GM18519 (cell line): ENCODE data around the gene CNBP.
A peak's percentile ranks its signal among the peaks of the same experiment; 100 is the strongest.
"Not testable (repeated sequence)": the region's sequence is repeated elsewhere in the genome, so short reads cannot be mapped to it uniquely, and the experiment has no call there.

Source experiments
- ATAC-seq: cut with Tn5 transposase; IDR thresholded peaks from one replicate; pipeline ENCODE4 v1.9.1; 2021; ENCODE audit warnings: mild to moderate bottlenecking, moderate library complexity; ENCODE audit not compliant: unreplicated experiment, low FRiP score

Gene CNBP

DNA sequence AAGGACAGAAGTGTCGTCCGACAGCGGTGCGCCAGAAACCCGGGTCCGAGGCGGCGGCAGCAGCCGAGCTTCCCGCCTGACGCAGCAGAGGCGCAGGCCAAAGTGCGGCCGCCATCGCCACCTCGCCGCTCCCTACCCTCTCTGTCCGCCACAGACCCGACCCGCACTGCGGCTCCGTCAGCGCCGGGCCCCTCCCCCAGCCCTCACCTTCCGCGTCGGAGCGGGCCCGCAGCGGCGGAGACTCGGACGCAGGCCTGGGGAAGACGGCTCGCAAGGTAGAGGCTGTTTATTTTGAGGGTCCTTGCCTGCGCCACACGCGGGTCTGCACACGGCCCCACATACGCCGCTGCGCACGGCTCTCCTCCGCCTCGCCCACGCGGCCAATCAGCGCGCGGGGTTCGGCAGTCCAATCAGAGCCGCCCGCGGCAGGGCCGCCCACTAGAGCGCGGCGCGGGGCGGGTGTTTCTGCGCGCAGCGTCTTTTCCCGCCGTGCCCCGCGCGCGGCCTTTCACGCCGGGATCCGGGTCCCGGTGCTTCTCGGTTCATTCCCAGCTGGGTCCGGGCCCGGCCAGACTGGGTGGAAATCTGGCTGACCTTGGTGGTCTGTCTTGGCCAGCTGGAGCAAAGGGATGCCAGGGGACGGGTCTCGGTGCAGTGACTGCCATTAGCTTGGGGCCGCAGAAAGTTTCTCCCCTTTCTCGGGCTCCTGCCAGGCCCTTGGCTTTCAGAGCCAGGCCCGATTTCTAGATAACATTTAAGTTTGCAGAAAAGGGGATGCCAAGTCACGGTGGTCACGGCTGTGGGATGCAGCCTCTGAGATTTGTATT, at the start of gene CNBP:
Gene CNBP (minus strand): TSS at position 328 of the 827 bp plus-strand sequence. CDS start 12,139 bp downstream, outside the sequence.
- peak; percentile 94 for ATAC-seq

DNA sequence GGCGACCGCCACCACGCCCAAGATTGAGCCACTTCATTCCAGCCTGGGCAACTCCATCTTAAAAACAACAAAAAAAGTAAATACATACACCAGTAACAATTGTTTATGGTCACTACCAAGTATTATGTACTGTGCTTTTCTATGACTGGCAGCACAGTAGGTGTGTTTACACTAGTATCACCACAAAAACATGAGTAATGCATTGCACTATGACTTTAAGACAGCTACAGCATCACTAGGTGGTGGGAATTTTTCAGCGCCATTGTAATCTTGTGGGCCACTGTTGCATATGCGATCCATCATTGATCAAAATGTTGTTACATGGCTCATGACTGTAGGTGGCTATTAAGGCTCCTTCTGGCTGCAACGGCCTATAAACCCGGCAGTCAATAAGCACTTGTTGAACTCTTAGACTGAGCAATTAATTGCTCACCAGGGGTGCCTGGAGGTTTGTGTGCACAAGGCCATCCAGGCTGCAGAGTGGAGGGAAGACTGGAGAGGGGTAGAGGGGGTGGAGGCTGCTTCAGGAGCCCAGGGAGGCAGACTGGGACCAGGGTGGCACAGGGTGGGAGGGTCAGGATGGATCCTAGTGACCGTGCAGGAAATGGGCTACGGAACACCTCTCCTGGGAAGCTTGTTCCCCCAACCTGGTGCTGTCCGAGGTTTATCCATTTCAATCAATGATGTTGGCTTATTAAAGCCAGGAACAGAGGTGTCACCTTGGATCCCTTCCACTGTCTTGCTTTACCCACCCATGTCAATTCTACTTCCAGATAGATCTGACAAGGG, 47.8 kb upstream of the CNBP start:
- no peak for ATAC-seq

DNA sequence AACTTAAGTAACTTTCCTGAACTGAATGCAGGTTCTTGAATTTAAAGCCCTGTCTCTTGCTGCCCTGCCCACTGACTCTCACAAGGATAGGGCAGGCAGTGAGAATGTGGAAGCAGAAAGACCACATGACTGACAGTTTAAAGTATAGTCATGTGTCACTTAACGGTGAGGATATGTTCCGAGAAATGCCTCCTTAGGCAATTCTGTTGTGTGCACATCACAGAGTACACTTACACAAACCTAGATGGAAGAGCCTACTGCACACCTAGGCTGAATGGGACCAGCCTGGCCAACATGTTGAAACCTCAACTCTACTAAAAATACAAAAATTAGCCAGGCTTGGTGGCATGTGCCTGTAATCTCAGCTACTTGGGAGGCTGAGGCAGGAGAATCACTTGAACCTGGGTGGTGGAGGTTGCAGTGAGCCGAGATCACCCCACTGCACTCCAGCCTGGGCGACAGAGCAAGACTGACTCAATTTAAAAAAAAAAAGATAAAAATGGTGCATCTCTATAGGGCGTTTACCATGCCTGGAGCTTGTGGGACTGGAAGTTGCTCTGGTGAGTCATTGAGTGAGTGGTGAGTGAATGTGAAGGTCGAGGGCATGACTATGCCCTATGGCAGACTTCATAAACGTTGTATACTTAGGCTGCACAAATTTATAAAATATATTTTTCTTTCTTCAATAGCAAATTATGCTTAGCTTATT, 46.8 kb upstream of the CNBP start:
- no peak for ATAC-seq

DNA sequence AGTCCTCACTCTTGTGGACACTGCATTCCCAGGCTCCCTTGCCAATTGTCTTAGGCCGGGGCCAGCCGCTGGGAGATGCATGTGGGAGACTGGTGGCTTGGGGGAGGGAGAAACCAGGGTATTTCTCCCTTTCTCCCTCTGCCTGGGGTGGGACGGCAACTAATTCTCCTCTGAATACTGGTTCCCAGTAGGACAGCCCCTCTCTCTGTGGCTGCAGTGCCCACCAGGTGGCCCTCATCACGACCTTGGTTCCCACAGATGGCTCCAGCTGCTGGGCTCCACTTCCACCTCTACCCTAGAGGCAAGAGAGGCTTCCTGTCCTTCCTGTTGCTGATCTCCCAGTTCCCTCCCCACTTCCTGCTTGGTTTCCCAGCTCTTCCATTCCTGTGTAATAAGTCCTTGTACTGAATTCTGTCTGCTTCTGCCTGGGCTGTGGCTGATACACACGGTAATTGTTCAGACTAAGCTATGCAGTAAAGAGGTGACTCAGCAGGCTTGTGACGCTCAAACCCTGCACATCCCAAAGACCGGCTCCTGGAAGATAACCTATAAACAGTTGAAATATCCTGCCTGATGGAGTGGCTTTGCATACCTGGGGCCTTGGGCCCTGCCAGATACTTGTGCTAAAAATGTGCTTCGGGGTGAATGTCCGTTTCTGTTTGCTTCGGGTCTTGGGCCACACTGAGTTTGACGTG, 45.3 kb upstream of the CNBP start:
- no peak for ATAC-seq

DNA sequence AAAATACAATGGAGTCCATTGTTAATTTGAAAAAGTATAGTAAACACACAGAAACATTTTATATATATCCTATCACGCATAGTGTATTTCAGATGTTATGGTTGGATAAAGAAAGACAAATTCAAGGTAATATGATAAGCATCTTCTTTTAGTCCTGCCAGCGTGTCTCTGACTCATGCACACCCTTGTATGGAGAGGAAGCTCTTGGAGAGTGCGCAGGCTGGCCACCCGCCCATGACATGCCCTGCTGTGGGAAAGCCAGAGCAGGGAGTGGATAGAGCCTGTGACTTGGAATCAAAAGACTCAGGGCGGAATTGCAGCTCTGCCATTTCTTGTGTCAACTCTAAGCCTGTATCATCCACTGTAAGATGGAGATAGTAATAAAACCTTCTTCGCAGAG, 42.7 kb upstream of the CNBP start:
- ATAC-seq = no peak

GRCh38 chr3:129224984-129225393, 41.3 kb upstream of the CNBP start:
- ATAC-seq = no peak

GRCh38 chr3:129224387-129224786, 40.7 kb upstream of the CNBP start:
- ATAC-seq = not testable (repeated sequence)

DNA sequence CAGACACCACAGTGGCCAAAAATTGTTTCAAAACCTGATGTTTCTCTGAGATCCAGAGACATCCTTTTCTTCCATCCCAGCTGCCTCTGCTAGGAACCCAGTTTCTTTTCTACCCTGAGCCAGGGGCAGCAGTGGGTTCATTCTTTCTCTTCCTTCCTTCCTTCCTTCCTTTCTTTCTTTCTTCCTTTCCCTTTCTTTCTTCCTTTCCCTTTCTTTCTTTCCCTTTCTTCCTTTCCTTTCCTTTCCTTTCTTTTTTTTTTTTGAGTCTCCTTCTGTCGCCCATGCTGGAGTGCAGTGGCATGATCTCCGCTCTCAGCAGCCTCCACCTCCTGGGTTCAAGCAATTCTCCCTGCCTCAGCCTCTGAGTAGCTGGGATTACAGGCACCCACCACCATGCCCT, 35.0 kb upstream of the CNBP start:
- ATAC-seq = no peak

GRCh38 chr3:129213238-129213637, 29.5 kb upstream of the CNBP start:
- ATAC-seq = no peak

DNA sequence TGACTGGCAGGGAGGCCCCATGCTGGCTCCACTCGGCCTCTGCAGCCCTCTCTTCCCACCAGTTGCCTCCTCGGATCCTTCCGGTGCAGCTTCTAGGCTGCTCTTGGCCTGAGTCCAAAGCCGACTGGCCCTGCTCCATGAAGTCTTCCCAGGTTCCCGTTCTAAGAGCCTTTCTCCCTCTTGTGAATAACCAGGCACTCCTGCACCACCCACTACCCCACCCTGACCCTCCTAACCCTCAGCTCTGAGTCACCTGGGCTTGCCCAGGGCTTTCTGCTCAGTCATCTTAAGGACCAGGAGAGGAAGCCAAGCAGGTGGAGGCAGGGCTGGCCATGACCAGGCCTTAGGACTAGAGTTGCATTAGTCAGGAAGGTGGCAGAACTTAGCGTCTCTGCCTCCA, 28.1 kb upstream of the CNBP start:
- no peak for ATAC-seq

GRCh38 chr3:129211345-129211744, 27.6 kb upstream of the CNBP start:
- no peak for ATAC-seq

DNA sequence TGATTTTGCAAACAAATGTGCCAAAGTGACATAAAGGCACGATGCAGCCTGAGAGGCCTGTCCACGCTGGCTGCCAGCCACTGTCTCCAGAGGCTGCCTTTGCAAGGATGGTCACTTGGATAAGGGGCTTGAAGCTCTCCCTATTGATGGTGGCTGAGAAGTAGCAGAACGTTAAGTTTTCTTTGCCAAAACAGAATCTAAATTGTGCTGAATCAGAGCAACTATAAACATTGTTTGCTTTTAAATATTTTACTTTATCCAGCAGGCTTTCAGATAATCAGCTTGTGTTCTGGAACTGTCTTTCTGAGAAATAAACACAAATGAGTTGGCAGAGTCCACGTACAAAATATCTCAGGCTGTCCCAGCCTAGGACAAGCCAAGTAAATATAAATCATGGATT, 23.8 kb upstream of the CNBP start:
- ATAC-seq = no peak

DNA sequence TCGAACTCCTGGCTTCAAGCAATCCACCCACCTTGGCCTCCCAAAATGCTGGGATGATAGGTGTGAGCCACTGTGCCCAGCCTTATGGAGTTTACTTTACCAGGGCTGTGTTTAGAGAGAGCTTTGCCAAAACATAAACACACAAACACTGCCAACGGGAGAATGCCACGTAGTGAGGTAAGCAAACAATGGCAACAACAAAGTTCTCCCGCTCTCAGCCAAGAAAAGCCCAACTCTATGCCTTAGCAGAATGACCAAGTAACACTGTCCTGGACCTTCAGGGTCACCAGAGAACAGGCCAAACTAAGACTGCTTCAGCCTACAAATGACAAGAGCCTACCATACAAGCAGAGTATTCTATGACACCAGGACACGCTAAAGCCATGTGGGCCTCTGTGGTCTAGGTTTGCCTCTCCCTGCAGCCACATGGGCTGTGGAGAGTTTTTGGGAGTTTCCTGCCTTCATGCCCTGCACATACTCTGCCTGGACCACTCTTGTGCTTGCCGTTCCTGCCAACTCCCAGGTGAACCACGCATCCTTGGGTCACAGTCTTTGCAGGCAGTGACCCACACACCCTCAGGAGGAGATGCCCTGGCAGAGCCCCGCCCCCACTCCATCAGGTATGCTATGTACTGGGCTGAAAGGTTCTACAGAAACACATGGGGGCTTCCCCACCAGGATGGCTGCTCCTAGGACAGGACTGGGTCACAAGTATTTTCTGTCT, 21.6 kb upstream of the CNBP start:
- ATAC-seq = no peak

GRCh38 chr3:129204473-129204872, 20.8 kb upstream of the CNBP start:
- ATAC-seq = no peak

- ATAC-seq = no peak
Measured at GRCh38 chr3:129199366-129199765, 15.7 kb upstream of the CNBP start.

- ATAC-seq = no peak
Measured at GRCh38 chr3:129197321-129197720, 13.6 kb upstream of the CNBP start.

DNA sequence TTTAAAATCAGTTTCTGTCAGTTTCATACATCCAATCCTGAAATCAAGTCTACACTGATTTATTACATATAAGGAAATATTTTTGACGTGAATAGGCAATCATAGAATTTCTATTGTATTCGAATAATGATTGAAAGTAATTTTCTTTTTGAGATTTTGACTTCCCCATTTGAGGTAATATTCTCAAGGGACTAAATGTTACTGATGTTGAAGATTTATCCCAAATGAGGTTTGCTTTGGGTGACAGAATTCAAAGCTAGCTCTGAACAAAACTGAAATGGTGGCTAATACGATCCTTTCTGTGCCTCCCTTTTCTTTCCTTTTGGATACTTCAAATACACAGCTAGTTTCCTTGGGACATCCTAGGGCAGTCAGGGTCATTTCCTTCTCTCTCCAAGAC, 12.9 kb upstream of the CNBP start:
- no peak for ATAC-seq

- ATAC-seq = no peak
Measured at GRCh38 chr3:129195731-129196256, 12.1 kb upstream of the CNBP start.

DNA sequence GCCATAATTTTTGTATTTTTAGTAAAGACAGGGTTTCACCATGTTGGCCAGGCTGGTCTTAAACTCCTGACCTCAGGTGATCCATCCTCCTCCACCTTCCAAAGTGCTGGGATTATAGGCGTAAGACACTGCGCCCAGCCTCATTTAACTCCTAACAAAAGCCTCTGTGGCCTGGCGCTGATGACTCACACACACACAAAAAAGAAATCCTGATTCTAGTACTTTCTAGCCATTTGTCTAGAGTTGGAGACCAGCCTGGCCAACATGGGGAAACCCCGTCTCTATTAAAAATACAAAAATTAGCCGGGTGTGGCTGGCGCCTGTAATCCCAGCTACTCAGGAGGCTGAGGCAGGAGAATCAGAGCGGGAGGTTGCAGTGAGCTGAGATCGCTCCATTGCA, 6.1 kb upstream of the CNBP start:
- not testable (repeated sequence) for ATAC-seq

DNA sequence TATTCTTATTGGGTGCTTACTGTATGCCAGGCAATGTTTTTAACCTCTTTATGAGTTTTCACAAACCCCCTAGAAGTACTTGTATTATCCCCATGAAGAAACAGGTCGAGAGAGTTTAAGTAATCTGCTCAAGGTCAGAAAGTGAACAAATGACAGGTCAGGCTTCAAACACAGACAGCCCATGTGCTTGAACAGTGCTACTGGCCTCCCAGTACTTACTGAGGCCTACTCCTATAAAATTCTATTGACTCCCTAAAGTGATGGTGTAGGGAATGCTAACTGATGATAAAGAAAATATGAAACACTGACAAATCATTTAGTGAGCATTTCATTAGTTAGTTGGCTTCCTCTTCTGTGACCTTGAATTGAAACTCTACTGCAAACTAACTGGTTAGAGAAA, 4.2 kb upstream of the CNBP start:
- ATAC-seq = no peak
